ENCODE measurements around the gene LIPA. TPM values are rescaled to one million over a fixed set of nuclear protein-coding genes. Genes with fewer than 3 reads are reported as not detected.
"Not testable (repeated sequence)": the region's sequence is repeated elsewhere in the genome, so short reads cannot be mapped to it uniquely, and the experiment has no call there.

Gene LIPA
- total RNA-seq, 1 experiment from 2014 or later, result 37.5 TPM

DNA sequence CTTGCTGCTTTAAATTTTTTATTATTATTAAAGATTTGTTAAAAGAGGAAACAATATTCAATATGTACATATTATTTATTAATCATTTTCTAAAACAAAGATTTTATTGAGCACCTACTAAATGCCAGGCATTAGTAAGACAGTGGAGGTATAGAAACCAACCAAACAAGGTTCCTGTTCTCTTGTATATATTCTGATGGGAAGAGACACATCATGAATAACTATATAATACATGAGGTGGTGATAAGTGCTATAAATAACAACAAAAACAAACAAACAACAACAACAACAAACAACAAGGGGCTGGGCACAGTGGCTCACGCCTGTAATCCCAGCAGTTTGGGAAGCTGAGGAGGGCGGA is 630 bp upstream of the LIPA start:
- H3K36me3 ChIP-seq, result no peaks in the 10 kb centered on the region
- no peak for DNase-seq
- peaks cover 10% of the 10 kb centered on the region for H3K9me3 ChIP-seq
- no peaks in the 10 kb centered on the region for H3K27me3 ChIP-seq
- peak overlapping the region; percentile 89 for H3K4me3 ChIP-seq

DNA sequence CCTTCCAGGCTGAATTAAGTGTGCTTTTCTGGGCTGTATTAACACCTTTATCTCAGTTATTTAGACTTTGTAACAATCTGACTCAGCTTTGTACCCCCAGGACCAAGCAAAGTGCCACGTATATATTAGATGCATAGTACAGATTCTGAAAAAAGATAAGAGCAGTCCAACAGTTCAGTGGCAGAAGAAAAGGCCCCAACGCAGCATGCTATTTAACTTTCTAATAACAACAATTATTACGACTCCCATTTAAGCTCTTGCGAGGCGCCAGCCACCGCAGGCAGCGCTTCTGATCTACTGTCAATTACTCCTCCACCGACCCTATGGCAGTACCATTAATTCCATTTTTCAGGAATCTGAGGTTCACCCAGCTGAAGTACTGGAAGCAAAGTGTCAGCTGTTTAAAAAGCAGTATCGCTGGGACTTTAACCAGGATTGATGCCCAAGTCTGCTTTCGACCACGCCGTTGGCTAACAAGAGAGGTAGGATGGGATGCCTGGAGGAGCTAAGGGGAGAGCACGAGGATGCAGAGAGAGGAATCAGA is 638 bp downstream of the LIPA start:
- Histone ChIP-seq H3K4me3 (peak overlapping the region; percentile 89), H3K36me3 (no peaks in the 10 kb centered on the region), H3K27me3 (no peaks in the 10 kb centered on the region), H3K9me3 (peaks cover 10% of the 10 kb centered on the region)
- DNase-seq, result no peak

DNA sequence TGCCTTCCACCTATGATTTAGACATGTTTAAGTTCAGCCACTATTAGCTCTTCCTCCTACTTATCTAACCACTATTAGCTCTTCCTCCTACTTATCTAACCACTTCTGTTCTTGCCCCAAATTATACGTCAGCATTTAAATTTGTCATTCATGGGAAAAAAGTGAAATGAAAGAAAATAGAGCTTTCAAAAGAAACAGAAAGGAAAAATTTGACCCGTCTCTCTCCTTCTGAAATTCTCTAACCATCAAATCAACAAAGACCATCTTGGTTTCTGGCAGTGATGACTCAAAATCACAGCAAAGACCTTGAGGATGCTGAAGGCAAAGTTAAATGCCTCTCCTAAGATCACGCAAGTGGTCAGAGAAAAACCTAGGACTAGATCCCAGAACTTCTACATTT is 2.6 kb downstream of the LIPA start:
- Histone ChIP-seq H3K9me3 (peaks cover 3% of the 10 kb centered on the region), H3K36me3 (no peaks in the 10 kb centered on the region), H3K4me3 (no peak overlapping the region), H3K27me3 (no peaks in the 10 kb centered on the region)
- no peak for DNase-seq

DNA sequence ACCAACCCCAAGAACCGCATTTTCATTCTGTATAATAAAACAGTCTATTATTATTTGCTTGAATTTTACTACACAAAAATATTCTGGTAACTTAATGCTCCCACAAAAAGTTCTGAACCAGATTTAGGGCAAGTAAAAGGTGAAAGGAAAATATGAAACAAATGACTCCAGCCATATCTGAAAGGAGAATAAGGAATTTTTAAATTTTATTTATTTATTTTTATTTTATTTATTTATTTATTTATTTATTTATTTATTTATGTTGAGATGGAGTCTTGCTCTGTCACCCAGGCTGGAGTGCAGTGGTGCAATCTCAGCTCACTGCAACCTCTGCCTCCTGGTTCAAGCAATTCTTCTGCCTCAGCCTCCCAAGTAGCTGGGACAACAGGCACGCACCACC is 4.0 kb downstream of the LIPA start:
- not testable (repeated sequence) for H3K9me3 ChIP-seq, H3K4me3 ChIP-seq, H3K27me3 ChIP-seq, H3K36me3 ChIP-seq, DNase-seq

DNA sequence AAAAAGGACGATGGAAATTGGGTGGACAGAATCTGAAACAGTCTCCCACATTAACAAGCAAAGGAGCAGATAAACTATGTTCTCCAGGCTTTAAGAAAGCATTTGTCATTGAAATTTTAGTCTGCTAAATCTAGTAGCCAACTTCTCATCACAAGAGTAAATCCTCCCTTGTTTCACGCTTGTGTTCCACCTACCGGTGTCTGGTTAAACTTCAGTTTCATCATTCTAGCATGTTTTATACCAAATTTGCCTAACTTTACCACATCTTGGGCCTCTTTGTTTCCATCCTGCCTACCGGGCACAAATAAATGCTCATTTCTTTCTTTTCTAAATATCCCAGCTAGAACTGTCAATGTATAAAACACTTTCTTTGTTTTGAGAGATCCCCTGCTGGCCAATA is 5.8 kb downstream of the LIPA start:
- DNase-seq, result no peak
- Histone ChIP-seq H3K27me3 (no peaks in the 10 kb centered on the region), H3K36me3 (no peaks in the 10 kb centered on the region)

DNA sequence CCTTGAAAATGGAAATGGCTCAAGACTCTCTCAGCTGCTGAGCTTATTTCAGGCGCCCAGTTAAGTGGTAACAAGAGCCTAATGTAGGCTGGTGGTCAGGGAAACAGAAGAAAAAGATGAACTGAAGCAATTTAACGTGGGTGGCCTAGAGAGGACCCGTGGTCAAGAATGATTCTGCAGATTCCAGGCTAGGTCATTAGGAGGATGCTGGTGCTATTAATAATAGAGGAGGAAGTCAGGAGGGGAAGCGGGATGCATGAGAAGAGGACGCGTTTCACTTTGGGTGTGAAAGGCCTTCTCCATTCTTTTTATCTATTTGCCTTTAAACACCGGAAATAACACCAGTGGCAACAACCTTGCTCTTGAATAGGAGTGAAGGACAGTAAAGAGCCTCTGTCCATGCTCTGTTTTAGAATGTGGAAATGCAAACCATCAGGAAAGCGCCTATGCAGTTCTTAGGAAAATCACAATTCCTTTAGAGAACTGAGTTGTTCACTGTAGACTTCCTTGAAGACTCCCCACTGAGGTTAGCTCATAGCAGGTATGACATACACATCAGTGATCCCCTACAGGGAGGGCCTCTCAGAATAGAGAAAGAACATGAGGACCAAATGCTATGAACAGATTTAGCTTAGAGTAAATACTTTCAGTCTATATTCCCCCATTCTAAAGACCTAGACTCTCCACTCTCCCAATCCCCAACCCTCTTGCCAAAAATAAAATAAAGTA is 8.6 kb downstream of the LIPA start:
- no peaks in the 10 kb centered on the region for H3K27me3 ChIP-seq
- DNase-seq, result no peak
- no peaks in the 10 kb centered on the region for H3K9me3 ChIP-seq
- no peak overlapping the region for H3K4me3 ChIP-seq
- H3K36me3 ChIP-seq, result no peaks in the 10 kb centered on the region

More for the DNA sequence above, 5.8 kb downstream of the LIPA start:
- Histone ChIP-seq H3K9me3 (no peaks in the 10 kb centered on the region), H3K4me3 (no peak overlapping the region)

DNA sequence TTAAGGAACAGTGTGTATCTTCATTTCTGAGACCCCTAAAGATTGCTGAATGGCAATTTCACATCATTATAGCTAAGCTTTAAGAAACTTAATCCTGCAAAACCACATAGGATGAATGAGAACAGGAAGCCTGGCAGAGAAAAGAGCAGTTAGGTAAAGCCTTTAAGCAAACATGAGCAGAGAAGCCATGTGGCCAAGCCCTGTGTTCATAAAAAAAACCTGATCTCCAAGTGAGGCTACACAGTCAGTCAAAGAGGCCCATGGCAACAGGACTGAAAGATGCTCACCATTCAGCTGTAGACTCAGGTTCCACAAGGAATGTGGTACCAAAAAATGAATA is 9.3 kb downstream of the LIPA start:
- H3K4me3 ChIP-seq, result no peak overlapping the region
- no peak for DNase-seq
- no peaks in the 10 kb centered on the region for H3K27me3 ChIP-seq
- H3K36me3 ChIP-seq, result no peaks in the 10 kb centered on the region
- H3K9me3 ChIP-seq, result no peaks in the 10 kb centered on the region

DNA sequence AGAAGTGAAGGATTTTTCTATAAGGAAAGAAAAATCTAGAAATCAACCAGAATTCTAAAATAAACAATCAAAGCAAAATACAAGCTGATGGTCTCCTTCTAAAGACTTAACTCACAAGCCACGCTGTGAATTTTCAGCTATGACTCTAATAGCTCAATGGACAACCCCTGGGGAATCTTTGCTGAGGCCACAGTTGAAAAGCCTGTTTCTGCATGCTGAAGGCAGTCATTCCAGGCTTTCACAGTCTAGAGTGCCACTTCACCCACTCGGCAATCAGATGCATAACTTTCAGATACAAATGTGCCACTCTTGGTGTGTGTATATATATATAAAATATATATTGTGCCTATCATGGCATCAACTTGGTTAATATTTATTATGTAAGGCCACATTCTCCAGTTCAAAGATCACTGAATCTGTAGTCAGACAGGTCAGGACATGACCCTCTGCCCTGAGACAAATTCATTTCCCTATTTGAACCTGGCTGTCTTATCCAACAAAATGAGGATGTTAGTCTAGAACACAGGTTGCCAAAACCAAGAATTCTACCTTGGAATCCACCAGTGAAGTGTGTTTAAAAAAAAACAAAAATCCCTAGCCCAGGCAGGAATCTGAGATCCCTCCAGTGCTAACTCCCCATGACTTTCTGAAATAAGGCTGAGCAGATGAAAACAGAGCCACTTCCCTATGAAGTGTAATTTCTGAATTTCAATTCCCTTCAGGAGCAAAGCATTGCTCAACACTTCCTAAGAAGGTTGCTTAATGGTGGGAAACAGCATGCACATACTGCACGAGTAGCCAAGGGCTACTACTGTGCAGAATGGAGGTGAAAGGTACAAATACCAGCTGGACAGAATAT is 9.9 kb downstream of the LIPA start:
- Histone ChIP-seq H3K9me3 (no peaks in the 10 kb centered on the region), H3K4me3 (no peak overlapping the region), H3K27me3 (no peaks in the 10 kb centered on the region), H3K36me3 (0 out of 2 replicates have a peak, but pooled peaks cover 2% of the 10 kb centered on the region)
- DNase-seq, result no peak

DNA sequence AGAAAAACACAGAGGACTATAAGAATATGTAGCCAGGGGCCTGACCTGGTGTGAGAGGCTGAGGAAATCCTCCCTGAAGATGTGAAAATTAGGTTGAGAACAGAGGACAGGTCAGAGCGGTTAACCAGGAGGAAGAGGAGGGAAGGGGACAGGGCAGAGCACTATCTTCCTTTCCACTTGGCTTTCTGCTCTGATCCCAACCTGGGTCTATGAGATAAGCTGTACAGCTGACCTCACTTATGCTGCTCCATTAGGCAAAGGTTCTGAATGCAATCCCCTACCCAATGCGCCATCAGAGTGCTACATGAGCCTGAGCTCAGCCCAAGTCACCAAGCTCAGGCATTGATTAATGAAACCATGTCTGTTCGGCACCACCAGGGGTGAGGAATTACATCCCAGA is 10.5 kb downstream of the LIPA start:
- no peaks in the 10 kb centered on the region for H3K9me3 ChIP-seq
- H3K27me3 ChIP-seq, result no peaks in the 10 kb centered on the region
- no peak for DNase-seq
- 0 out of 2 replicates have a peak, but pooled peaks cover 2% of the 10 kb centered on the region for H3K36me3 ChIP-seq
- H3K4me3 ChIP-seq, result no peak overlapping the region

DNA sequence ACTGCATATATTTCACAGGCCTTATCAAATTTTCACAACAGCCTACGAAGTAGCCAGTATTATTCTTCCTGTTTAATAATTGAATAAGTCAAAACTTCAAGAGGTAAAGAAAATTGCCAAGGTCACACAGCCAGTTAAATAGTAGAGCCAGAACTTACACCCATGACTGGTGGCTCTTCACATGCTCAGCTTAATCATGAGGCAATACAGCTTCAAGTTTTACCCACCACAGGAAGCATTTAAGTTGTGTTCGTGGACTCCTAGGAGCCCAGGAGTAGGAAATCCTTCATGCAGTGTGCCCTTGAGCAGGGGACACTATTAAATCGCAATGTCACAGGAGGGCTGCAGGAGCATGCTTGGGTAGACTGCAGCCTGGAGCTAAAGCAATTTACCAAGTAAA is 11.1 kb downstream of the LIPA start:
- no peak overlapping the region for H3K4me3 ChIP-seq
- 0 out of 2 replicates have a peak, but pooled peaks cover 2% of the 10 kb centered on the region for H3K36me3 ChIP-seq
- H3K27me3 ChIP-seq, result no peaks in the 10 kb centered on the region
- no peaks in the 10 kb centered on the region for H3K9me3 ChIP-seq
- DNase-seq, result no peak

DNA sequence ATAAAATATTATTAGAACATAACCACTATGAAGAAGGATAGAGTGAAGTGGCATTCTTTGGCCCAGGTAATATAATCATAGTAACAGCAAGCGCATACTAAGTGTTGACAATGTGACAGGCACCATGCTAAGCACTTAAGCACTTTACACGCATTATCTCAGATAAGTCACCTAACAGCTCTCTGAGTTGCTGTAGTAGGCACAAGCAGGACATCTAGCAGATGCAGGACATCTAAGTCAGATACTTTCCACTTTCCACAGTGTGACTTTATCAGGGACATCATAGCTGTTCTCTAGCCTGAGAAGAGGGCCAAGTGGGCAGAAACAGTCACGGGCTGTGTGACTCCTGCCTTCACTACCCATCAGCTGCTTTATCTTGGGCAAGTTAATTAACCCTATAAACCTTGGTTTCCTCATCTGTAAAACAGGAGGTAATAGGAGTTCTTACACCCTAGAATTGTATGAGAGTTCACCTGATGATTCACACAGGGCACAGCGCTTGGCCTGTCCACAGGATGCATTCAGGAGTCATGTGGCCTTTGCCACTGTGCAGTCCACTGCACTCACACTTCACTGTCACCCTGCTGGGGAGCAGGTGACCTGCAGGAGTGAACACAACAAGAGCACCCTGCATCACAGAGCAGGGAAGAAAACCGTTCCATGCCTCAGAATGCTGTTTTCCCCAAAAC is 12.5 kb downstream of the LIPA start:
- Histone ChIP-seq H3K27me3 (no peaks in the 10 kb centered on the region), H3K9me3 (no peaks in the 10 kb centered on the region)

DNA sequence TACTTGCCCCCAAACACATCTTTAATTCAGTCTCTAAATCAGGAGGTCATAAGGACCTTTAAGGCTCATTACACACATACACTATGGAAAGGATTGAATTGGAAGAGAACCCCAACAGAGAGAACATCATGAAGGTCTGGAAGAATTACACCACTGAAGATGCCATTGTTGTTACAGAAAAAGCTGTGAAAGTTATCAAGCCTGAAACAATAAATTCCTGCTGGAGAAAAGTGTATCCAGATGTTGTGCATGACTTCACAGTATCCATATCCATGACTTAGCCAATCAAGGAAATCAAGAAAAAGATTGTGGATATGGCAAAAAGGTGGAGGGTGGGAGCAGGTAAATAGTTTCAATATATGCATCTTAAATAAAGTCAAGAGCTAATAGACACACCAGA is 13.7 kb downstream of the LIPA start:
- DNase-seq, result no peak
- Histone ChIP-seq H3K27me3 (no peaks in the 10 kb centered on the region), H3K4me3 (no peak overlapping the region), H3K36me3 (0 out of 2 replicates have a peak, but pooled peaks cover 2% of the 10 kb centered on the region), H3K9me3 (no peaks in the 10 kb centered on the region)

More for the DNA sequence above, 12.5 kb downstream of the LIPA start:
- H3K4me3 ChIP-seq, result no peak overlapping the region
- no peak for DNase-seq
- 0 out of 2 replicates have a peak, but pooled peaks cover 2% of the 10 kb centered on the region for H3K36me3 ChIP-seq

DNA sequence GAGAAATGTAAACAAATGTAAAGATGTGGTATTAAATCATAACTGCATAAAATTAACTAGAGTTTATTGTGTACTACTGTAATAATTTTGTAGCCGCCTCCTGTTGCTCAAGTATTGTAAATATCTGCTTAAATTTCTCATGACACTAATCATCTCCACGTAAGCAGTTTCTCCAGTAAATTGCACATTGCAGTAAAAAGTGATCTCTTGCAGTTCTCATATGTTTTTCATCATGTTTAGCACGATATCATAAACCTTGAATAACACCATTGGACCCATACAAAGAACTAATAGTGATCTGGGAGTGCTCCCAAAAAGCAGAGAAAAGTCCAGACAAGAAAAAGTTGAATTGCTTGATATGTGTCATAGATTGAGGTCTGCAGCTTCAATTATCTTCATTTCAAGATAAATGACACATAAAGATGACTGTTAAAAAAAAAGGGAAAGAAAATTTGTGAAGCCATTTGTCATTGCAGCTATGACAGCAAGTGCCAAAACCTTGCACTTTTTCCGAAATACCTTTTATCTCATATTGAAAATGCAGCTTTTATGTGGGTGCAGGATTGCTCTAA is 15.3 kb downstream of the LIPA start:
- H3K9me3 ChIP-seq, result no peaks in the 10 kb centered on the region
- H3K27me3 ChIP-seq, result no peaks in the 10 kb centered on the region
- 0 out of 2 replicates have a peak, but pooled peaks cover 2% of the 10 kb centered on the region for H3K36me3 ChIP-seq
- no peak overlapping the region for H3K4me3 ChIP-seq
- no peak for DNase-seq

DNA sequence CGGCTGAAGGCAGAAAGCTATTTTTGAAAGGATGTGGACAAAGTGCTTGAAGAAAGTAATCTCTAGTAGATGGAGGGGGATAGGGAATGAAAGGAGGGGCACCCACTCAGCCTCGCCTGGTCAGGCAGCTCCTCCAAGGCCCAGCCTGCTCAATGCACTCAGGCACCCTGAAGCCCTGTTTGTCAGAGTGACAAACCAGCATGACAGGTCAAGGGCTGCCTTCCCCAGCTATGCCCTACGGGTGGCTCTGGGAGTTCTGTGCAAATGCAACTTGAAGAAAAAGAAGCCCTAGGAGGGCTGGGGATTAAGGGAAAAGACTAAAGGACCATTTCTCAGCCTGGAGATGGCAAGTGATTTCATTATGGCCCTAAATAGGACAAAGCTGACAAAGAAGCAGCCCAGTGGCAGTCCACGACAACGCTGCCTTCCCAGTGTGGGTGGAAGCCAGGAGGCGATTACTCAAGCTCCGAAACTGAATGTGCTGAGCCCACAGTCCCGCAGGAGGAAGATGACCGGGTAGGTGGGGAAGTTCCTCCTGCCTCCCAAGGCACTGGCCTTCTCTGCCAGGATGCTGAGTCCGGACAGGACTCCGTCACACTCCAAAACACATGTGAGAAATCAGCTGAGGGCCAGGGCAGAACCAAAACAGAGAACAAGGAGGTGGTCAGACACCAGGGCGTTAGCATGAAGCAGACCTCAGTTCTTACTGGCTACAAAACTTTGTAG is 16.3 kb downstream of the LIPA start:
- no peak for DNase-seq
- Histone ChIP-seq H3K4me3 (no peak overlapping the region), H3K36me3 (0 out of 2 replicates have a peak, but pooled peaks cover 2% of the 10 kb centered on the region), H3K27me3 (no peaks in the 10 kb centered on the region), H3K9me3 (no peaks in the 10 kb centered on the region)

DNA sequence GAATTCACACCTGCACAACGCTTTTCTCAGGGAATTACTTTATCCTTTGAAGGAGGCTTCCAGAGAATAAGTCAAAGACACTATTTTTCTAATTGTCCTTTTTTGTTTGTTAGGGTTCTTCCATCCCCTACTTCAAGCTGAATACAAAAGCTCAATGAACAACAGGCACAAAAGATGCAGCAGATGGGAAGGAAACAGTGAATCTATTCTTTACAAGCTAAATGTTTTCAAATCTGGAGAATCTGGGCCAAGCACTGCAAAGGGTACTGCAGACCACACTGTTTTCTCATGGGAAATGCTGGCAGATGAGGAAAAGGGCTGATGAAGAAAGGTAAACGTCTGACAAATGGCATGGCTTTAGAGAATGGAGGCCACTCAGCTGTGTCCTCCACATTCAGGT is 18.5 kb downstream of the LIPA start:
- Histone ChIP-seq H3K36me3 (0 out of 2 replicates have a peak, but pooled peaks cover 2% of the 10 kb centered on the region), H3K4me3 (no peak overlapping the region), H3K27me3 (no peaks in the 10 kb centered on the region), H3K9me3 (no peaks in the 10 kb centered on the region)
- no peak for DNase-seq

DNA sequence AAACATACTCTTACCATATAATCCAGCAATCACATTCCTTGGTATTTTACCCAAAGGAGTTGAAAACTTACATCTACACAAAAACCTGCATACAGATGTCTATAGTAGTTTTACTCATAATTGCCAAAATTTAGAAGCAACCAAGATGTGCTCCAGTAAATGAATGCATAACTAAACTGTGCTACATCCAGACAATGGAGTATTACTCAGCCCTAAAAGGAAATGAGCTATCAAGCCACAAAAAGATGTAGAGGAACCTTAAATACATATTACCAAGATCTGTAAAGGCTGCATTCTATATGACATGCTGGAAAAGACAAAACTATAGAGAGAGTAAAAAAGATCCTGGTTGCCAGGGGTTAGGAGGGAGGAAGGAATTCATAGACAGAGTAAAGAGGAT is 22.6 kb downstream of the LIPA start:
- H3K4me3 ChIP-seq, result no peak overlapping the region
- no peak for DNase-seq
- no peaks in the 10 kb centered on the region for H3K27me3 ChIP-seq
- H3K9me3 ChIP-seq, result no peaks in the 10 kb centered on the region
- H3K36me3 ChIP-seq, result no peaks in the 10 kb centered on the region
